Activated T-helper 9 cell treated with anti-CD3 and anti-CD28 coated beads, Interleukin-2, amount 50 U/mL, for 16 hours (primary cell): ENCODE results near the gene KLHL33.
"Not testable (repeated sequence)": the region's sequence is repeated elsewhere in the genome, so short reads cannot be mapped to it uniquely, and the experiment has no call there.

Experiments
- DNase-seq: peaks from one replicate; pipeline ENCODE4 v3.0.0-alpha.2; 2020; ENCODE audit warnings: low read depth

Gene KLHL33

GRCh38 chr14:20446889-20447288, 10.9 kb upstream of the KLHL33 start:
- no peak for DNase-seq

GRCh38 chr14:20443650-20444049, 7.7 kb upstream of the KLHL33 start:
- not testable (repeated sequence) for DNase-seq

- DNase-seq = no peak
These were observed 5.5 kb upstream of the KLHL33 start for GRCh38 chr14:20441461-20441860.

- no peak for DNase-seq
These were observed 4.9 kb upstream of the KLHL33 start for GRCh38 chr14:20440882-20441281.

GRCh38 chr14:20440465-20440864, 4.5 kb upstream of the KLHL33 start:
- DNase-seq = no peak

- DNase-seq = no peak
These were observed 2.7 kb upstream of the KLHL33 start for GRCh38 chr14:20438664-20439063.

- no peak for DNase-seq
These were observed 393 bp upstream of the KLHL33 start for GRCh38 chr14:20436363-20436755.

GRCh38 chr14:20434701-20435581, 1.0 kb downstream of the KLHL33 start:
- no peak for DNase-seq

- DNase-seq = no peak
These were observed 5.9 kb downstream of the KLHL33 start for GRCh38 chr14:20429801-20430669.

- DNase-seq = no peak
These were observed 7.2 kb downstream of the KLHL33 start for GRCh38 chr14:20428802-20429201.

- no peak for DNase-seq
These were observed 8.0 kb downstream of the KLHL33 start for GRCh38 chr14:20428010-20428365.

GRCh38 chr14:20427231-20428009, 8.5 kb downstream of the KLHL33 start:
- DNase-seq = no peak

GRCh38 chr14:20424851-20425250, 11.1 kb downstream of the KLHL33 start:
- no peak for DNase-seq

- no peak for DNase-seq
These were observed 13.1 kb downstream of the KLHL33 start for GRCh38 chr14:20422886-20423285.

GRCh38 chr14:20421267-20421666, 14.7 kb downstream of the KLHL33 start:
- DNase-seq = no peak

- no peak for DNase-seq
These were observed 16.5 kb downstream of the KLHL33 start for GRCh38 chr14:20419419-20419818.

- DNase-seq = no peak
These were observed 17.5 kb downstream of the KLHL33 start for GRCh38 chr14:20418501-20418909.

GRCh38 chr14:20417250-20418186, 18.4 kb downstream of the KLHL33 start:
- DNase-seq = no peak

- DNase-seq = no peak
These were observed 19.7 kb downstream of the KLHL33 start for GRCh38 chr14:20416223-20416622.

GRCh38 chr14:20415782-20416206, 20.2 kb downstream of the KLHL33 start:
- no peak for DNase-seq

GRCh38 chr14:20413744-20414082, 22.3 kb downstream of the KLHL33 start:
- no peak for DNase-seq
